ENCODE measurements around the gene CERS6. TPM values are rescaled to one million over a fixed set of nuclear protein-coding genes. Genes with fewer than 3 reads are reported as not detected.

The CERS6 gene
- total RNA-seq, 1 experiment from 2014 or later = 17.3 TPM

GRCh38 chr2:168700615-168701245 lies 244.7 kb downstream of the CERS6 start (continued):
- no peak for TF ChIP-seq ZBTB43 (CRISPR knock-in tag; IDR thresholded peaks at IDR 0.05)
- TF ChIP-seq ZNF396 (CRISPR knock-in tag; IDR thresholded peaks at IDR 0.05; ENCODE audit: borderline replicate concordance) = no peak
- TF ChIP-seq FOXK1 (CRISPR knock-in tag; IDR thresholded peaks at IDR 0.05) = no peak
- no peak for TF ChIP-seq ERG (CRISPR knock-in tag; IDR thresholded peaks at IDR 0.05)

- H3K36me3 Mint-ChIP-seq = no peaks in the 10 kb centered on the region; the same call in 1 of the 2 replicates
- peaks cover 5% of the 10 kb centered on the region for H3K4me1 Mint-ChIP-seq
- POLR2A ChIA-PET = no interaction called here
- H3K9me3 Mint-ChIP-seq = no peaks in the 10 kb centered on the region
- H3K4me3 Mint-ChIP-seq = no peak overlapping the region
- H3K27ac Mint-ChIP-seq = no peak overlapping the region
- ATAC-seq (no peak), DNase-seq (ENCODE audit: low spot score) (no peak)
- CTCF ChIA-PET = no interaction called here
- H3K27me3 Mint-ChIP-seq (ENCODE audit: low read depth) = no peaks in the 10 kb centered on the region
- no peak for TF ChIP-seq NR1H2 (CRISPR knock-in tag; IDR thresholded peaks at IDR 0.05)
- TF ChIP-seq IRF1 (CRISPR knock-in tag; IDR thresholded peaks at IDR 0.05) = no peak
- no peak for TF ChIP-seq ERG (CRISPR knock-in tag; IDR thresholded peaks at IDR 0.05)
- TF ChIP-seq TEAD4 (CRISPR knock-in tag; IDR thresholded peaks at IDR 0.05) = no peak
- no peak for TF ChIP-seq SMAD4 (CRISPR knock-in tag; IDR thresholded peaks at IDR 0.05)
- no peak for TF ChIP-seq CDX4 (CRISPR knock-in tag; IDR thresholded peaks at IDR 0.05; ENCODE audit: borderline replicate concordance)
- no peak for TF ChIP-seq AR (CRISPR knock-in tag; IDR thresholded peaks at IDR 0.05)
- no peak for TF ChIP-seq HMGXB4 (CRISPR knock-in tag; IDR thresholded peaks at IDR 0.05)
- TF ChIP-seq ZNF232 (CRISPR knock-in tag; IDR thresholded peaks at IDR 0.05) = no peak
- TF ChIP-seq FOXP1 (CRISPR knock-in tag; IDR thresholded peaks at IDR 0.05; ENCODE audit: borderline replicate concordance) = no peak
- TF ChIP-seq CREM (CRISPR knock-in tag; IDR thresholded peaks at IDR 0.05) = no peak
- TF ChIP-seq KAT7 (CRISPR knock-in tag; IDR thresholded peaks at IDR 0.05; ENCODE audit: borderline replicate concordance) = no peak
- TF ChIP-seq E2F1 (CRISPR knock-in tag; IDR thresholded peaks at IDR 0.05) = no peak
- TF ChIP-seq STAT6 (CRISPR knock-in tag; conservative IDR thresholded peaks at IDR 0.05; ENCODE audit: low read depth) = no peak
- TF ChIP-seq TEAD1 (CRISPR knock-in tag; IDR thresholded peaks at IDR 0.05) = no peak
- TF ChIP-seq NFYB (CRISPR knock-in tag; conservative IDR thresholded peaks at IDR 0.05; ENCODE audit: low read depth) = no peak
These were observed 246.5 kb downstream of the CERS6 start for GRCh38 chr2:168702579-168702978.

Measured in WTC11 (cell line).